ENCODE measurements around the gene MAPK8IP3.

The MAPK8IP3 gene

DNA sequence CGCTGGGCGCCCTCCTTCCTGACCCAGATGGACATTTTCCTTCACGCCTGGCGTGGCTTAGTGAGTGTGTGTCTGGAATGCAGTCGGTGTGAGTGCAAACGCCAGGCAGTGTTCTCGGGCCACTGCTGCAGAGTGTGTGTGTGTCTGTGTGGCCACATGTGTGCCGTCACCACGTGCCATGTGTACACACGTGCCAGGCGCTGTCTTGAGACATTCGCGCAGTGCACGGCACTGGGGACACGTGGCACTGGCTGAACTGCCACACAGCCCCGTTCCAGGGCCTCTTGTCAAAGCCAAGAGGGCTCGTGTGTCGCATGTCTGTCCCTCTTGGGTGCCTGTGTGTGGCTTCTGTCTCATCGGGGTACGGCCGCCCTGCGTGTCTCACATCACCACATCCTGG lies 28.8 kb downstream of the MAPK8IP3 start:
- WGBS: 95% methylated on average over 22 of the region's 22 CpGs
- Histone ChIP-seq H2BK5ac (ENCODE audit: low read depth, low read length, poor library complexity, severe bottlenecking) (no peak overlapping the region), H3K9ac (ENCODE audit: low read length) (no peak overlapping the region), H3K18ac (ENCODE audit: low read depth in 1 of 2, low read length in 2 of 2) (no peak overlapping the region), H3K4me3 (ENCODE audit: insufficient read depth in 1 of 2, low read depth in 1 of 2, low read length in 2 of 2) (no peak overlapping the region), H3K4ac (ENCODE audit: low read depth in 1 of 2, low read length in 2 of 2) (no peak overlapping the region), H3K4me1 (ENCODE audit: control insufficient read depth, insufficient read depth, low read depth, low read length) (peaks cover 1% of the 10 kb centered on the region), H3K4me2 (ENCODE audit: low read length, poor library complexity, severe bottlenecking) (no peak overlapping the region), H2BK12ac (ENCODE audit: low read length in 2 of 2) (no peak overlapping the region), H3K36me3 (ENCODE audit: control insufficient read depth in 1 of 2, insufficient read depth in 2 of 2, low read depth in 1 of 2, low read length in 2 of 2) (peaks cover 47 to 77% of the 10 kb centered on the region in 2 experiments), H3K79me1 (replicated peaks; ENCODE audit: low read length, poor library complexity, severe bottlenecking) (peaks cover 30% of the 10 kb centered on the region), H2BK15ac (ENCODE audit: low read depth, poor library complexity, severe bottlenecking) (no peak overlapping the region), H3K9me3 (ENCODE audit: control insufficient read depth, low read length) (no peaks in the 10 kb centered on the region), H4K91ac (ENCODE audit: low read length) (no peak overlapping the region), H3K27me3 (ENCODE audit: control insufficient read depth in 1 of 2, insufficient read depth in 1 of 2, low read length in 2 of 2) (no peaks in the 10 kb centered on the region), H3K23ac (ENCODE audit: low read length in 2 of 2) (no peak overlapping the region), H2AK5ac (ENCODE audit: low read length, severe bottlenecking) (no peak overlapping the region), H3K14ac (ENCODE audit: low read length in 2 of 2) (no peak overlapping the region), H2BK120ac (ENCODE audit: low read depth, low read length) (no peak overlapping the region), H2AFZ (ENCODE audit: low read depth, low read length) (no peak overlapping the region), H3K27ac (ENCODE audit: low read length, poor library complexity, severe bottlenecking) (no peak overlapping the region), H4K8ac (ENCODE audit: low read length) (no peak overlapping the region)
- DNase-seq: no peak

DNA sequence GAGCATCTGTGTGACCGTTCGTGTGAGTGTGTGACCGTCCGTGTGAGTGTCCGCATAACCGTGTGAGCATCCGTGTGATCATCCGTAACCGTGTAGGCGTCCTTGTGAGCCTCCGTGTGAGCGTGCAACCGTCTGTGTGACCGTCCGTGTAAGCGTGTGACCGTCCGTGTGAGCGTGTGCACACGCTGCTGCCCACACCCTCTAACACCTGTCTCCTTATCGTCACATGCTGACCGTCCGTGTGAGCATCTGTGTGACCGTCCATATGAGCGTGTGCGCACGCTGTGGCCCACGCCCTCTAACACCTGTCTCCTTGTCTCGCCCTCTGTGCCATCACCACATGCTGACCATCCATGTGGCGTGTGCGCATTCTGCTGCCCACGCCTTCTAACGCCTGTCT lies 34.2 kb downstream of the MAPK8IP3 start:
- H2BK12ac ChIP-seq (ENCODE audit: low read length in 2 of 2): no peak overlapping the region
- no peak overlapping the region for H3K4ac ChIP-seq (ENCODE audit: low read depth in 1 of 2, low read length in 2 of 2)
- H2BK120ac ChIP-seq (ENCODE audit: low read depth, low read length): no peak overlapping the region
- peak overlapping the region in 1 of 2 experiments; percentile 21 for H3K4me3 ChIP-seq (ENCODE audit: insufficient read depth in 1 of 2, low read depth in 1 of 2, low read length in 2 of 2)
- H3K23ac ChIP-seq (ENCODE audit: low read length in 2 of 2): no peak overlapping the region
- no peak overlapping the region for H3K14ac ChIP-seq (ENCODE audit: low read length in 2 of 2)
- no peaks in the 10 kb centered on the region for H3K9me3 ChIP-seq (ENCODE audit: control insufficient read depth, low read length)
- H3K79me1 ChIP-seq (replicated peaks; ENCODE audit: low read length, poor library complexity, severe bottlenecking): peaks cover 29% of the 10 kb centered on the region
- DNase-seq: no peak
- no peak overlapping the region for H3K27ac ChIP-seq (ENCODE audit: low read length, poor library complexity, severe bottlenecking)
- no peak overlapping the region for H2AK5ac ChIP-seq (ENCODE audit: low read length, severe bottlenecking)
- peaks cover 39 to 82% of the 10 kb centered on the region in 2 experiments for H3K36me3 ChIP-seq (ENCODE audit: control insufficient read depth in 1 of 2, insufficient read depth in 2 of 2, low read depth in 1 of 2, low read length in 2 of 2)
- 98% methylated on average over 33 of the region's 33 CpGs for WGBS
- peak overlapping the region; percentile 2 for H4K91ac ChIP-seq (ENCODE audit: low read length)
- no peak overlapping the region for H3K18ac ChIP-seq (ENCODE audit: low read depth in 1 of 2, low read length in 2 of 2)
- H4K8ac ChIP-seq (ENCODE audit: low read length): no peak overlapping the region
- H2BK15ac ChIP-seq (ENCODE audit: low read depth, poor library complexity, severe bottlenecking): no peak overlapping the region
- H3K4me2 ChIP-seq (ENCODE audit: low read length, poor library complexity, severe bottlenecking): no peak overlapping the region
- peaks cover 7% of the 10 kb centered on the region for H3K4me1 ChIP-seq (ENCODE audit: control insufficient read depth, insufficient read depth, low read depth, low read length)
- no peak overlapping the region for H2BK5ac ChIP-seq (ENCODE audit: low read depth, low read length, poor library complexity, severe bottlenecking)
- no peak overlapping the region for H3K9ac ChIP-seq (ENCODE audit: low read length)
- no peak overlapping the region for H2AFZ ChIP-seq (ENCODE audit: low read depth, low read length)
- no peaks in the 10 kb centered on the region for H3K27me3 ChIP-seq (ENCODE audit: control insufficient read depth in 1 of 2, insufficient read depth in 1 of 2, low read length in 2 of 2)

DNA sequence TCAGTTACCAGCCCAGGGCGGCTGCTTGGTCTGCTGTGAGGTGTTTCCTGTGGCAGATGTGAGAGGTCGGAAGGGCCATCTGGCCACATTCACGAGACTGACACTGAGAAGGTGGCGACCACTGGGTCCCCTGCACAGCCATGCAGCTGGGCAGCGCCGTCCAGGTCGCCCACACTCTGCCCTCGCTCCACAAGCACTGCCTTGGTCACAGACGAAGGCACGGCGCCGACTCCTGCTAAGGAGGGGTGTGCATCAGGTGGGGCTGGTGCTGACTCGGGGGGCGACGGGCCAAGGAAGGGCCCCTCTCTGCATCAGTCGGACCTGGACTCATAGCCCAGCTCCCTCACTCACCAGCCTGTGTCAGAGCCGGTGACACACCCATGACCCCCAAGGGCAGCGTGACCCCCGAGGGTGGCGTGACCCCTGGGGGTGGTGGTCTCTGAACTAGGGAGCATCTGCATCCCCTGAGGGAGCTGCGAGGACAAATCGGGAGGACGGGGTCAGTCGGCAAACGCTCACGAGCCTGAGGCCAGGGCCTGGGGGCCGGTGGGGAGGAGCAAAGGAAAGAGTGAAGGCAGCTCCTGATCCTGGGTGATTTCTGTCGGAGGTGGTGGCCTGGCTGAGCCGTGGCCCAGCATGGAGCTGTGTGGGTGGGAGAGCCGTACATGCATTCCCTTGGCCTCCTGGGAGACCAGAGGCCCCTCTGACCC lies 34.9 kb downstream of the MAPK8IP3 start:
- Histone ChIP-seq H2AFZ (ENCODE audit: low read depth, low read length) (no peak overlapping the region), H3K4ac (ENCODE audit: low read depth in 1 of 2, low read length in 2 of 2) (no peak overlapping the region)
- WGBS: 95% methylated on average over 28 of the region's 30 CpGs

DNA sequence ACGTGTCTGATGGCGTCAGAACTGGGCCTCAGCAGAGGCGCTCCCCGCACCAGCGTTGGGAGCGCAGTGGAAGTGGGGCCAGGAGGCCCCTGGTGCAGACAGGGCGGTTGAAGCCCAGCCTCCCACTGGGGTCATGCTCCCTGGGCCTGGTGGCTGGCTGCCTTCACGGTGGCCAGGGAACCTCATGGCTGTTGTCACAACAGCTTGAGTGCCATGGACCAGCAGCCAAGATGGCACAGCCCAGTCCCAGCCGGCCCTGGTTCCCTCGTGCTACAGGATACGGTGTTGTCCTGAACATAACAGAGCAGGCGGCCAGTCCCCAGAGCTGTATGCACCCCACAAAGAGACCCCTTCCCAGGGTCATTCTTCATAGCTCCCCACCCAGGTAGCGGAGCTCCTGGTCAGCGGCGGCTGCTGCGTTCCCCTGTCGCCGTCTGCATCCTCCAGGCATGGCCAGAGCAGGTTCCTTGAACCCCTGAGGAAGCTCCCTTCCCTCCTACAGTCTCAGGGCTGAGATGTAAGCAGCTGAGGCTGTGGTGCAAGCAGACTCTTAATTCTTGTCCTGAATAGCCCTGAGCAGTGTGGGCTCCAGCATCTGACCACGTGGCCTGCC lies 35.7 kb downstream of the MAPK8IP3 start:
- Histone ChIP-seq H4K91ac (ENCODE audit: low read length) (no peak overlapping the region), H3K23ac (ENCODE audit: low read length in 2 of 2) (no peak overlapping the region), H3K4me1 (ENCODE audit: control insufficient read depth, insufficient read depth, low read depth, low read length) (peaks cover 19% of the 10 kb centered on the region), H3K14ac (ENCODE audit: low read length in 2 of 2) (no peak overlapping the region), H3K79me1 (replicated peaks; ENCODE audit: low read length, poor library complexity, severe bottlenecking) (peaks cover 29% of the 10 kb centered on the region), H2AFZ (ENCODE audit: low read depth, low read length) (no peak overlapping the region), H3K4ac (ENCODE audit: low read depth in 1 of 2, low read length in 2 of 2) (no peak overlapping the region), H2BK12ac (ENCODE audit: low read length in 2 of 2) (no peak overlapping the region), H3K9me3 (ENCODE audit: control insufficient read depth, low read length) (no peaks in the 10 kb centered on the region), H3K27me3 (ENCODE audit: control insufficient read depth in 1 of 2, insufficient read depth in 1 of 2, low read length in 2 of 2) (no peaks in the 10 kb centered on the region), H3K36me3 (ENCODE audit: control insufficient read depth in 1 of 2, insufficient read depth in 2 of 2, low read depth in 1 of 2, low read length in 2 of 2) (peaks cover 47 to 76% of the 10 kb centered on the region in 2 experiments), H3K27ac (ENCODE audit: low read length, poor library complexity, severe bottlenecking) (no peak overlapping the region), H2AK5ac (ENCODE audit: low read length, severe bottlenecking) (no peak overlapping the region), H3K4me3 (ENCODE audit: insufficient read depth in 1 of 2, low read depth in 1 of 2, low read length in 2 of 2) (no peak overlapping the region), H4K8ac (ENCODE audit: low read length) (no peak overlapping the region), H2BK120ac (ENCODE audit: low read depth, low read length) (no peak overlapping the region), H2BK5ac (ENCODE audit: low read depth, low read length, poor library complexity, severe bottlenecking) (no peak overlapping the region), H2BK15ac (ENCODE audit: low read depth, poor library complexity, severe bottlenecking) (no peak overlapping the region), H3K4me2 (ENCODE audit: low read length, poor library complexity, severe bottlenecking) (no peak overlapping the region), H3K18ac (ENCODE audit: low read depth in 1 of 2, low read length in 2 of 2) (no peak overlapping the region), H3K9ac (ENCODE audit: low read length) (no peak overlapping the region)
- DNase-seq: no peak
- 96% methylated on average over 19 of the region's 19 CpGs for WGBS

More for the DNA sequence above, 34.9 kb downstream of the MAPK8IP3 start:
- Histone ChIP-seq H3K14ac (ENCODE audit: low read length in 2 of 2) (no peak overlapping the region), H3K4me3 (ENCODE audit: insufficient read depth in 1 of 2, low read depth in 1 of 2, low read length in 2 of 2) (no peak overlapping the region), H3K36me3 (ENCODE audit: control insufficient read depth in 1 of 2, insufficient read depth in 2 of 2, low read depth in 1 of 2, low read length in 2 of 2) (peaks cover 42 to 79% of the 10 kb centered on the region in 2 experiments), H4K8ac (ENCODE audit: low read length) (no peak overlapping the region), H3K23ac (ENCODE audit: low read length in 2 of 2) (no peak overlapping the region), H3K27ac (ENCODE audit: low read length, poor library complexity, severe bottlenecking) (no peak overlapping the region), H3K4me2 (ENCODE audit: low read length, poor library complexity, severe bottlenecking) (no peak overlapping the region), H3K18ac (ENCODE audit: low read depth in 1 of 2, low read length in 2 of 2) (no peak overlapping the region), H3K4me1 (ENCODE audit: control insufficient read depth, insufficient read depth, low read depth, low read length) (peaks cover 13% of the 10 kb centered on the region), H3K9ac (ENCODE audit: low read length) (no peak overlapping the region), H2AK5ac (ENCODE audit: low read length, severe bottlenecking) (no peak overlapping the region), H2BK15ac (ENCODE audit: low read depth, poor library complexity, severe bottlenecking) (peak overlapping the region; percentile 18), H2BK12ac (ENCODE audit: low read length in 2 of 2) (no peak overlapping the region), H3K9me3 (ENCODE audit: control insufficient read depth, low read length) (no peaks in the 10 kb centered on the region), H4K91ac (ENCODE audit: low read length) (no peak overlapping the region), H3K79me1 (replicated peaks; ENCODE audit: low read length, poor library complexity, severe bottlenecking) (peaks cover 29% of the 10 kb centered on the region), H2BK5ac (ENCODE audit: low read depth, low read length, poor library complexity, severe bottlenecking) (no peak overlapping the region), H3K27me3 (ENCODE audit: control insufficient read depth in 1 of 2, insufficient read depth in 1 of 2, low read length in 2 of 2) (no peaks in the 10 kb centered on the region), H2BK120ac (ENCODE audit: low read depth, low read length) (no peak overlapping the region)
- no peak for DNase-seq

All from mesenchymal stem cell (in vitro differentiated cells and primary cell).